GM19467 (cell line): ENCODE data around the gene RASGRP4.
"Not testable (repeated sequence)": the region's sequence is repeated elsewhere in the genome, so short reads cannot be mapped to it uniquely, and the experiment has no call there.

ENCODE experiments used
- ATAC-seq: cut with Tn5 transposase; IDR thresholded peaks from one replicate; pipeline ENCODE4 v1.9.1; 2021; ENCODE audit warnings: mild to moderate bottlenecking, moderate library complexity; ENCODE audit not compliant: unreplicated experiment

Gene RASGRP4

GRCh38 chr19:38417544-38418506 is 8.2 kb downstream of the RASGRP4 start:
- no peak for ATAC-seq

DNA sequence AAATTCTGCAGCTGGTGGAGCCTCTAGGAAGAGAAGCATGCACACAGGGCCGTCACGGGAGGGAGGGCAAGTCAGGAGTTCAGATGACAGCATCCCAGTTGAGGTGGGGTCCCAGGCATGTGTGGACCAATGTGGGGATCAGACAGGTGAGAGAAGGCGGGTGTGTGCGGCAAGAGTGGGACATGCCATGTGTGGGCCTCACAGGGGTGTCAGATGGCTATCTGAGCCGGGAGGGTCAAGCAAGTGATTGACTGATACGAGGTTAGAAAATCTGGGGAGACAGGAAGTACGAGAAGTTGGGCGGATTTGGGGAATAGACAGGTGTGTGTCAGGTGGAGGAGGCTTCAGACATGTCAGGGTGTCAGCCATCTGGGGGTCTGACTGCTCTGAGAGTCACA is 8.9 kb downstream of the RASGRP4 start:
- ATAC-seq = no peak

DNA sequence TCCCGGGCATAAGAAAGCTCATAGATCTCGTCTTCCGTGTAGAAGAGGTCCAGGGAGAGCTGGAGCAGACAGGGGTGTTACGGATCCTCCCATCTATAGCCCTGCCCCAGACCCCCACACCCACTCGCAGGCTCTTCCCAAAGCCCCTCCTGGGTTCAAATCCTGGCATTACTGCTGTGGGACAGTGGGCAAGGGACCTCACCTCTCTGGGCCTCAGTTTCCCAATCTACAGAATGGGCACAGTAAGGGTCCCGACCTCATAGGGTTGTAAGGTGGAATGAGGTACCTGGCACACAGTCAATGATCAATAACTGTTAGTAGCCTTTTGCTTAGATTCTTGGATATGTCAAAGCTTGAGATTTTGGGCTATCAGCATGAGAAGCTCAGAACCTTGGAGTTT is 12.6 kb downstream of the RASGRP4 start:
- no peak for ATAC-seq

GRCh38 chr19:38412961-38413360 is 13.1 kb downstream of the RASGRP4 start:
- no peak for ATAC-seq

GRCh38 chr19:38412491-38412890 is 13.5 kb downstream of the RASGRP4 start:
- no peak for ATAC-seq

DNA sequence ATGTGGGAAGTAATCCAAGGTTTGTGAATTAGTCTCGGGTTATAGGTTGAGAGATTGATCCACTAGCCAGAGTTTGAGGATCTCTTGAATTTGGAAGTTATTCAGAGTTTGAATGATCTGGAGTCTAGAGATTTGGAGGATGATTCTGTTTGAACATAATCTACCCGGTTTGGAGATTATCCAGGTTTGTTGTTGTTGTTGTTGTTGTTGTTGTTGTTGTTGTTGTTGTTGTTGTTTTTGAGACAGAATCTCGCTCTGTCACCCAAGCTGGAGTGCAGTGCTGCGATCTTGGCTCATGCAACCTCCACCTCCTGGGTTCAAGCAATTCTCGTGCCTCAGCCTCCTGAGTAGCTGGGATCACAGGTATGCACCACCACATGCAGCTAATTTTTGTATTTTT is 14.1 kb downstream of the RASGRP4 start:
- not testable (repeated sequence) for ATAC-seq

DNA sequence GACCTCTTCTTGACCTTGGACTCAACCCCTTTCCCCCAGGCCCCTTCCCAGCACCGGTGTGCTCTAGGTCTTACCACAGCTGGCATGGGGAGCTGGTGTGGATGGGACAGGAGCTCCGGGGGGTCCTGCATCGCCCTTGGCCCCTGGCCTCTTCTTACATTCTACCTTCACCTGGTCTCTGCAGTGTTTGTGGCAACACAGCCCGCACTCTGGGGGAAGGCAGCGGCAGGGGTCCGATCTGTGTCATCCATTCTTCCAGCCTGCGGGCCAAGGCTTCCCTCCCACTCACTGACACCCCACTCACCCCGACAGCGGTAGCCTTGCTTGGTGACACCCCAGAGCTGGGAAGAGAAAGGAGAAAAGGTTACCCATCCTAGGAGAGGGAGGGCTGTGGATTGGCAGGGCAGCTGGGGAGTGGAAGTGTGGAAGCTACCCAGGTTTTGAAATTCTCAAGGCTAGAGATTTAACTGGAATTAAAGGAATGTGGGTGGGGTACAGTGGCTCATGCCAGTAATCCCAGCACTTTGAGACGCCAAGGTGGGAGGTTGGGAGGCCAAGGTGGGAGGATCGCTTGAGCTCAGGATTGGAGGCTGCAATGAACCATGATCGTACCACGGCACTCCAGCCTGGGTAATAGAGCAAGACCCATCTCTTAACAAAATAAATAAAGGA is 14.8 kb downstream of the RASGRP4 start:
- ATAC-seq = no peak

GRCh38 chr19:38410407-38410806 is 15.6 kb downstream of the RASGRP4 start:
- ATAC-seq = not testable (repeated sequence)

DNA sequence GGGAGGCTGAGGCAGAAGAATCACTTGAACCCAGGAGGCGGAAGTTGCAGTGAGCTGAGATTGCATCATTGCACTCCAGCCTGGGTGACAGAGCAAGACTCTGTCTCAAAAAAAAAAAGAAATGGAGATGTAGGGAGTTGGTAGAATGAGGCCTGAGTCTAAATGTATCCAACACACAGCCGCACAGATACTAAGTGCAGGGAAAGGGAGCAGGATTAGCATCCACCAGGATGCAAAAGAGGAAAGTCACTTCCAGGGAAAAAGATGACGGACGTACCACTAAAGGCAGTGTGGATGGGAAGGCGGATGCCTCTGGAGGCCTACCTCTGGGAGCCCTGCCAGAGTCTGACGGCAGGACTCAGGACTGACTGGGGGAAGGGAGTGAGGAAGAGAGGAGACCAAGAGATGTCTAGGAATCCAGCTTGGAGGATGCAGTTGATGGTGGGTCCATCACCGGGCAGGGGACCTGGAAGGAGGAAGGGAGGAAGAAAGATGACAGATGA is 16.3 kb downstream of the RASGRP4 start:
- ATAC-seq = no peak

GRCh38 chr19:38405276-38405675 is 20.7 kb downstream of the RASGRP4 start:
- ATAC-seq = no peak

- no peak for ATAC-seq
These were observed 21.2 kb downstream of the RASGRP4 start for GRCh38 chr19:38404858-38405257.

DNA sequence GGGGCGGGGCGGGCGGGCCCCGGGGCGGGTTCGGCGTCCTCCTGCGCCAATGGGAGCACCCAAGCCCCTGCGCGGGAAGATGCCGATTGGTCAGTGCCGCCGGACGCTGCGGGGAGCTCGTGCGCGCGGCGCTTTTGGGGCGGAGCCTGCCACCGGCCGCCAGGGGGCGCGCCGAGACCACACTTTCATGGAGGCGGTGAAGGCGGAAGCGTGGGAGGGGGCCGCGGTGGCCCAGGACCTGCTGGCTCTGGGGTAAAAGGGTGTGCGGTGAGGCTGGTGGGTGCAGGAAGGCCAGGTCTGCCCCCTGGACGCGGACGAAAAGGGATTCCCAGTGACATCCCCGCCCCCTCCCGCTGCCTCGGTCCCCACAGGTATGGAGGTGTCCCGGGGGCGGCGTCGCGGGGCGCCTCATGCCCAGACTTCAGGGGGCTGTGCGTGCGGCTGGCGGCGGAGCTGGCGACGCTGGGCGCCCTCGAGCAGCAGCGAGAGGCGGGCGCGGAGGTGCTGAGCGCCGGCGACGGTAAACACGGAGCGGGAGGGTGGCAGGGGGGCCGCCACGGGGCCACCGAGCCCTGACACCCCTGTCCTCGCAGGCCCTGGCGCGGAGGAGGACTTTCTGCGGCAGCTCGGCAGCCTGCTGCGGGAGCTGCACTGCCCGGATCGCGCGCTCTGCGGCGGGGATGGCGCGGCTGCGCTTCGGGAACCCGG is 22.9 kb downstream of the RASGRP4 start, which contains the start of gene FAM98C:
TSS of gene FAM98C (plus strand) at position 127 of the 708 bp plus-strand sequence. CDS start at position 188, 61 bp downstream.
- ATAC-seq = peak; percentile 80

DNA sequence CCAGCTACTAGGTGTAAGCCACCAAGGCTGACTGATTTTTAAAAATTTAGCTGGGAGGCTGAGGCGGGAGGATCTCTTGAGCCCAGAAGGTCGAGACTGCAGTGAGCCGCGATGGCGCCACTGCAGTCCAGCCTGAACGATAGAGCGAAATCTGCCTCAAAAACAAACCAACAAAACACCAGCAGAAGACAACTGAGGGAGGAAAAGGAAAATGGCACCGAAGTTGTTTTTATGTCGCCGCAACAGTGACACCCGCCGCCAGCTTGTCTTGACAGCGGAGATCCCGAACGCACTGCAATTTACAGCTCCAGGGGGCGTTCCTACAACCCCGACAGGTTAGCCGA is 23.4 kb downstream of the RASGRP4 start:
- no peak for ATAC-seq

DNA sequence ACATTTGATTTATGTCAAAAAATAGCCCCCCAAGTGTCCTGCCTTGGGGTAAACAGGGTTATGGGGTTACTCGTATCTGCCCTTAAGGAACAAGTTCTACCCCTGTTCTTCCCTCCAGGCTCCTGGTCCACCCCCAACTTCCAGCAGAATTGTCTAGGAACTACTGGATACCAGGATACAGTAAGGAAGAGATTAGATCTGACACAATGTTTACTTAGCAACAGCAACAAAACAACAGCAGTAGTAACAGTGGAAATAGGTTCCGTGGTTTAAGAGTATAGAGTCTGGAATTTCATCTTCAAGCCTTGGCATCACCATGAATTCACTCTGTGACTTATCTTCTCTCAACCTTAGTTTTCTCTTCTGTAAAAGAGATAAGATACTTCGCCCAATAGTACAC is 24.9 kb downstream of the RASGRP4 start:
- no peak for ATAC-seq

DNA sequence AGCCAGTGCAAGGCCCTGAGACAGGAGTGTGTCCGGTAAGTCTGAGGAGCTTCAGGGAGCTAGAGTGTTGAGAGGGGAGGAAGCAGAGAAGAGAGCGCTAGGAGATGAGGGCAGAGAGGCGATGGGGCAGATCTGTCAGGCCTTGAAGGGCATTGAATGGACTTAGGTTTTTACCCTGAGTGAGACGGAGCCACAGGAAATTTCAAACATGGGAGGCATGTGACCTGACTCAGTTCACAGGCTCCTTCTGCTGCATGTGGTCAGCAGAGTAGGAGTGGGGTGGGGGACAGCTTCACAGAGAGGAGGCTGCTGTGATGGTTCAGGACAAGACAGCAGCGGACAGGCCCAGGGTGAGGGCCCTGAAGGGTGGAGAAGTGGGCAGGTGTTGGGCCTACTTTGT is 25.7 kb downstream of the RASGRP4 start:
- ATAC-seq = no peak

GRCh38 chr19:38399537-38399936 is 26.5 kb downstream of the RASGRP4 start:
- no peak for ATAC-seq

- ATAC-seq = no peak
These were observed 26.9 kb downstream of the RASGRP4 start for GRCh38 chr19:38399081-38399480.

GRCh38 chr19:38395381-38396114 is 30.5 kb downstream of the RASGRP4 start:
- ATAC-seq = no peak

GRCh38 chr19:38394488-38394887 is 31.5 kb downstream of the RASGRP4 start:
- no peak for ATAC-seq

DNA sequence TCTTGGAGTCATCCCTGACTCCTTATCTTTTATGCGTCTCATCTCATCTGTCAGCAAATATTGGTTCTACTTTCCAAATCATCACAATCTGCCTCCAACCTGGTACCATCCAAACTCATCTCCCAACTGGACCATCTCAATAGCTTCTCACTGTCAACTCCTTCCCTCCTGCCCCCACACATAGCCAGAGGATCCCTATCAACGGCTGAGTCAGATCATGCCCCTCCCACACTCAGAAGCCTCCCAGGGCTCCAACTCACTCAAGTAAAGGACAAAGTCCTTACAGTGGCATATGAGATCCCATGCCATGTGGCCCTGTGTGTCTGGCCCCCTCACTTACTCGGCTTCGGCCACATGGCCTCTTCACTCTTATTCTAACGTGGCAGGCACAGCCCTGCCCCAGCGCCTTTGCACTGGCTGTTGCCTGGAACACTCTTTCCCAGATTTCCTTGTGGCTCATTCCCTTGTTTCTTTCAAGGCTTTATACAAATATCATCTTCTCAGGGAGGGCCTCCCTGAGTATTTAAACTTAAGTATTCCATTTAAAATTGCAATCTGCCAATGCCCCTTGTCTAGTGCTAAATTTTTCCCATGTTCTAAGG is 33.2 kb downstream of the RASGRP4 start:
- ATAC-seq = no peak
